Activated CD4-positive, alpha-beta T cell treated with anti-CD3 and anti-CD28 coated beads for 4 hours (primary cell): ENCODE results near the gene HACD2.
"Not testable (repeated sequence)": the region's sequence is repeated elsewhere in the genome, so short reads cannot be mapped to it uniquely, and the experiment has no call there.

ENCODE experiments used
- DNase-seq, 2 donors: peaks; one replicate each; pipeline ENCODE4 v3.0.0-alpha.2; 2020

The HACD2 gene

DNA sequence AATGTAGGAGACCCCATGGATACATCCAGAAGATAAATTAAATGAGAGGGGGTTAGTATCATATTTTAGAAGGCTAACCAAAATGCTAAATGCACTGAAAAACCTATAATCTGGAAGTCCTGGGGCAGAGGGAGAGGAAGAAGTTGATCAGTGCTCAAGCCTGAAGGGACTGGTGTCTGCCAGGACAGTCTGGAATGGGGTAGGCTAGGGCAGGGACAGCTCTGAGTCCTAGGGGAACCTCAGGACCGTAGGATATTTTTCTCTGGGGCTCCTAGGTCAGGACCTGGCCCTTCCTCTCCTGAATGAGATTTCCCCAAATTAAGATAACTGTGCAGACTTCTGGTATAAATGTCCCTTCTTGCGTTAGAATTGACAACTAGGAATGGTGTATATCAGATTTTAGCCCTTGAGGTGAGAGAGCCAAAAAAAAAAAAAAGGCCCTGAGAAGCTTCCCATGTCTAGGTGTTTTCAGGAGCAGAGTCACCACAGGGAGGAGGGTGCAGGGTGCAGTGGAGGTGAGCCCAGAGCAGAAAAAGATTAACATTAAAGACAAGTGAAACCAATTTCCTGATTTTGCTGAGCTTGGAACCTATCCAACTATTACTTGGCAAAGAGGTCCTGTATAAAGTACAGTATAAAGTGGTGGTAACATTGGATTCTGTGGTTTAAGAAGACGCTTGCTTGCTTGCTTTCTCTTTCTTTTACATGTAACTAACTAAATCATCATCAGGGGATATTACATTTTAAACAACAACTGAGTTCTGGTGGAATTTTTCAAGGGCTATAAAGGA is 63.5 kb downstream of the HACD2 start:
- DNase-seq, result no peak

DNA sequence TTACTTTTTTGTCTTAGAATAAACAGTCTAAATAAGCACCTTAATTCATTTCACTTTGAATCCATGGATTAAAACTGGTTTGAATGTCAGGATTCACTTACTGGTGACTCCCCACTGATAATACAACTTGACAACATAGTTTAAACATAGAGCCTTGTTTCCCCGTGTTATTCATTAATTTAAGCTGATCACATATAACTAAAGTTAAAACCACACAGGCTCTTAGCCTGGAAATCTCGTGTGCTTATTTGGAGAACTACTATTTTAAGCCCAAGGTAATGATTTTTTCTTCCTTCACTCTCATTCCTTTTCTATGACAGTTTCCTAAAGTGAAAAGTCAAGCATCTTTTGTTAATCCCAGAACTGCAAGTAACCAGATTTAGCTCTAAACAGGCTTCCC is 64.2 kb downstream of the HACD2 start:
- no peak for DNase-seq

DNA sequence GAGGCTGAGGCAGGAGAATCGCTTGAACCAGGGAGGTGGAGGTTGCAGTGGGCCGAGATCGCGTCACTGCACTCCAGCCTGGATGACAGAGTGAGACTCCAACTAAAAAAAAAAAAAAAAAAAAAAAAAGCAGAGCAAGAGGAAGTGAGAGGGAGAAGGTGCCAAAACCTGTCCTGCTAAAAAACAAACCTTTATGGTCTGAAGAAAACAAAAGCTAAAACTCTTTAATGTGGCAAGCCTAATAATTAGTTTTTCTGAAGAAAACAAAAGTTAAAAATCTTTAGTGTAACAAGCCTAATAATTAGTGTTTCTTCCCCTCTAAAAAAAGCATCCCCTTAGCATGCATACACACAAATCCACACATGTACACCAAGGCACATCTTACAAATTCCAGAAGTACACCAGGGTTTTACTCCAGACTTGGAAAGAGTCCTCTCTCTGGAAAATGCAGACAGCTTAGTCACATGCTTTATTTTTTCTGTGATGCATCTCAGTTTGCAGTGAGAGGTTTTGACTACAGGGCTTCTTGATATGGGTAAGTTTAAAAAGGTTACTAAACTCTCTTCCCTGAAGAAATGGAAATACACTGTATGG is 65.9 kb downstream of the HACD2 start:
- DNase-seq, result no peak

DNA sequence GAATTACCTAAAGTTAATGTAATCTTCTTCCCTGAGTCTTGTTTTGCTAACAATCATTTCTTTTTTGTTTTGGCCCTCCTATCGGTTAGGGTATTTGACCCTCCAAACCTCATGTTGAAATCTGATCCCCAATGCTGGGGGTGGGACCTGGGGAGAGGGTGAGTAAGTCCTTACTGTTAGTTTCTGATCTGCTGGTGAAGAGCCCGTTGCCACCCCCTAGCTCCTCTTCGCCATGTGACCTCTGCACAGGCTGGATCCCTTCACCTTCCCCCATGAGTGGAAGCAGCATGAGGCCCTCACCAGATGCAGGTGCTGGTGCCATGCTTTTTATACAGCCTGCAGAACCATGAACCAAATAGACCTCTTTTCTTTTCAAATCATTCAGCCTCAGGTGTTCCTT is 73.1 kb downstream of the HACD2 start:
- DNase-seq, result no peak

DNA sequence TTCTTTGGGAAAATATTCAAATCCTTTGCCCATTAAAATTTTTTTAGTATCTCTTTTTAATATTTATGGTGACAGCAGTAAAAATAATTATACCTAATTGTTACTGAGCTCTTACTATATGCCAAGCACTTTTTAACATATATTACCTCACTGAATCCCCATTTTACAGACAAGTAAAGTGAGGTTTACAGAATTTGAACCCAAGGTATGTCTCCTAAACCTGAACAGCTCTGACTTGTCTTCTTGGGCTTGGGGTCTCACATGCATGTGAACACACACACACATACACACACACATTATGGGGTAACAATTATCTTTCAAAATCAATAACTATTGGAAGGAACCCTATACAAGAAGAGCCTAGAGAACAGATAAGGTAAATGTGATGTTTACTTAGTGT is 73.8 kb downstream of the HACD2 start:
- no peak for DNase-seq

GRCh38 chr3:123508178-123508577 is 76.7 kb downstream of the HACD2 start:
- no peak for DNase-seq

DNA sequence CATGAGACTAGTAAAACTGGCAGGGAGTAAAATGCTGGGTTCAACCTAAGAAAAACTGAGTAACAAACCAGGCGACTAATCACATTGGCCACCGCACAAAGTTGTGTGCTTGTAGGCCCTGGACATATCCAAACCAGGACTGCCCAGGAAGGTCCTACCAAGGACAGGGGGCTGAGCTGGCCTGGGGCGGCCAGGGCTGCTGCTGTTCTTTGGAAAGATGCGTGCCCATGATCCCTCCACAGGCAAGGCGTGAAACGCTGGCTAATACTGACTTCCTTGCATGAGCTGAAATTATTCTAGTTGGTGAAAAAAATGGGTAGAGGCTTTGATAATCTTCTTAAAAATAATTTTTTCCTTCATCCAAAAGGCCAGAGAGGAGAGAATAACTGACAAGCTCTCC is 79.0 kb downstream of the HACD2 start:
- DNase-seq, result no peak

DNA sequence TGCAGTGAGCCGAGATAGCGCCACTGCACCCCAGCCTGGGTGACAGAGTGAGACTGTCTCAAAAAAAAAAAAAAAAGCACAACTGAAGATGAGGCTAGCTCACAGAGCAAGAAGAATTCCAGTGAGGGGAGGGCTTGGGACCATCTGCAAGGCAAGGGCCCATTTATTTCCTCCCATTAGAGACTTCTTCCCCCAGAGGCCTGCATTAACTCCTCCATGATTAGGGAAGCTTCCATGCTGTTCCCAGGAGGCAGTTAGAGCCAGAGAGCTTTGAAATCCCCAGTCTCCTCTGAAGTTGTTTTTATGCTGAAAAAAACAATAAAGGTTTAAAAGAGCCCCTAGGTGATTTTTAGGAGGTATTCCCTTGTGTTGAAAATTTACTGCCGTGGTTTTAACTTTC is 81.7 kb downstream of the HACD2 start:
- no peak for DNase-seq

- no peak for DNase-seq
Observed at GRCh38 chr3:123499322-123499721, 85.5 kb downstream of the HACD2 start.

GRCh38 chr3:123498761-123499160 is 86.1 kb downstream of the HACD2 start:
- DNase-seq, result no peak

GRCh38 chr3:123493912-123494311 is 90.9 kb downstream of the HACD2 start:
- DNase-seq, result no peak

DNA sequence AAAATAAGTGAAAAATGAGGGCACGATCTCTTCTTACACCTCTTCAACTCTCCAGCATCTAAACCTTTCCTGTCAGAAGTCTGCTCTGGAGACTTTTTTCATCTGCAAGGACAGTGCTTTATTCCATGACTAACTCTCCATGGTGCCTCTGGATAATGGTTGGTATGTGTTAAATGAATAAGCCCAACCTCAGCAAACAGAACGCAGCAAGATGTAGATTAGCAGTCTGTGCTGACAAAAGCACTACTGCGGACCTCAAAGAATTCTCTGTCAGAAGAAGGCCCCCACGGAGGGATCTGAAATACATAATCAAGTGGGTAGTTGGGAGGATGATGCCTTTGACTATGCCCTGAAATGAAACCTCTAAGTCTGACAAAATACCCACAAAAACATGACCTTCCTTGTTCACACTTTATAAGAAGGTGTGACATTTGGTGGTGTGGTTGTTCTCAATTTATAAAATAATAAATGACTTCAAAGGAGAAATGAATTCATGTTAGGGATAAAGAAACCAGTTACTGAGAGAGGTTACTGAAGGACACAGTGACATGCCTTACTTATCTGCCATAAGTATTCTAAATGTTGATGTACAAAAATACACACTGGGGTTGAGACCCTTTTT is 92.8 kb downstream of the HACD2 start:
- DNase-seq, result no peak

DNA sequence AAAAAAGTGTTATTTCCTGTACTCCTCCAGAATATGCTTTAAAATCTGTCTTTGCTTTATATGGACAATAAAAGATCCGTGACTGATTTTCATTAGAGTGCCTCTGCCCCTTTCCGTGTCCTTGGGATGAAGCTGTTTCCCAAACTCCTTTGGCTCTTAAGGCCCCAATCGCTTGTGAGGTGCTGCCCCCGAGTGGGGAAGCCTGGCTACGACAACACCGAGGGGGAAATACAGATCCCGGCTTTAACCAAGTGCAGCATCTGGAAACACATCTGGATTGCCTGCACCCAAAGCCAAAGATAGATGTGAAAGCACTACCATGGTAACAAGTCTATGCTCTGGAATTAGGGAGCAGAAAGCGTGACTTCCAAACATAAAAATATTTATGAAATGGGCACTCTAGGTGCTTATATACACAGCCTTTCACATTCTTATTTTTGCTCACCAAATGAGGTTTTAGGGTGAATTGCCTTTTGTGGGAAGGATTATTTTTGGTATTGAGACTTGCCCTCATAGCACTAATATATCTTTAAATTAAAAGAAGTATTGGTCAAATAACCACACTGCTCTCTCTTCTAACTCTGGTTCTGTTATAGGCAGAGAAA is 95.4 kb downstream of the HACD2 start:
- peak in 1 of 2 donors; percentile 16 for DNase-seq

DNA sequence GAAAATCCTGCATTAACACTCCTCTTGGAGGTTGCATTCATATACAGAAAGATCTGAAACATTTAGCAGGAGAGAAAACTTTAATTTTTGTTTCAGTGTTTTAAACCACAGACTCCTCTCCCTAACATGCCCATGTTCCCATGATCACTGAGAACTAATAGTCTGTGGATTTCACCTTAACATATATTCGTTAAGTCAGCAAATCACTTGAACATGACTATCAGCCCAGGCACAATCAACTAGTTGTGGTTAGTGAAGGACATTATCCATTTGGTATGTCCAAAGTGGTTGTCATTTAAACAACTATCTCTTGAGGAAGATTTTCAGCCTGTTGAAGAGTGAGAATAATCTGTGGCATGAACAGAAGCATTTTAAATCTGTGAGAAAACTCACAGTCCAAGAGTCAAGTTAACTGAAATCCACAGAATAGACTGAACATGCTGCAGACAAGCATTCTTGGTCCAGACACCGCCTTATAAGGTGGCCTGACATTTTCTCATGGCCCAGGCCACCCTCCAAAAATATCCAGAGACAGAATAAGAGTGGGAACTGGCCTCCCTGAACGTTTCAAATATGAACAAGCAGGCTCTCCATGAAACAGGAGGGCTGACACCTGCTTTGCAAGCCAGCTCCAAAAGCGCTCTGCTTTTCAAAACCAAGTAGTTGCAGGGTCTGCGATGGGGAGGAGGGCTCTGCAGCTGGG is 96.1 kb downstream of the HACD2 start:
- DNase-seq, result no peak

GRCh38 chr3:123487063-123487462 is 97.8 kb downstream of the HACD2 start:
- not testable (repeated sequence) for DNase-seq

DNA sequence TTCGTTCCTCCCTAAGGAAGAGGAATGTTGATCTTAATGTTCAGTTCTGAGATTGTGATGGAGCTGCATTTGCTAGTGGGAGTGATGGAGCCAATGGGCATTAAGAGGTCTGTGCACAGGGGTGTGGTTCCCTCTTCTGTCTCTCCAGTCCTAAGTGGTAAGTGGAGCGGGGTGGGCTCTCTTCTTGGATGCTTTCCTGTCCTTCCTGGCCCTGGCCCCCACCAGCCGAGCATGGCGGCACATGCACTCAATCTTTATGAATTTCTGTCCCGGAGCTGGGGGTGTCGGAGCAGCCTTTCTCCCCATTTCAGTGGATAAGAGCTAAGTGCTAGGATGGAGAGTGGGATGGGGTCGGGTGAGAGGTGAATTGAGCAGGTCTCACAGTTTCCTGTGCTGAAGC is 98.4 kb downstream of the HACD2 start:
- no peak for DNase-seq

- no peak for DNase-seq
Observed at GRCh38 chr3:123485551-123485950, 99.3 kb downstream of the HACD2 start.

DNA sequence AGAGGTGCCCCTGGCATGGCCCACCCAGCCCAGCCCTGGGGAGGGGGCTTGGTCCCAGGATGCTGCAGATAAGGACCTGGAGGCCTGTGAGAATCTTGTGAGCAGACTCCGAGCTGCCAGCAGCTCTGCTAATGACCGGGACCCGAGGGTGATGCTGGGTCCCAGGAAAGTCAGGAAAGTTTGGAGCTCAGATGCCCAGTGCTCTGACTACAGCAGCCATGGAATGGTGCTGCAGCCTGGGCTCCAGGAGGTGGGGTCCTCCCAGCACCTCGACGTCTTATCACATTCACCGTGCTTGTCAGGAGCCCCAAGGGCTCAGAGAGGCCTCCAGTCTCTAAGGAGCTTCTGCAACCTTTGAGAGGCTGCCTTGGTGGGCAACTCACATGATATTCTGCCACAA is 101.7 kb downstream of the HACD2 start:
- DNase-seq, result no peak

- no peak for DNase-seq
Observed at GRCh38 chr3:123481722-123482457, 103.0 kb downstream of the HACD2 start.

GRCh38 chr3:123481071-123481470 is 103.8 kb downstream of the HACD2 start:
- DNase-seq, result no peak

DNA sequence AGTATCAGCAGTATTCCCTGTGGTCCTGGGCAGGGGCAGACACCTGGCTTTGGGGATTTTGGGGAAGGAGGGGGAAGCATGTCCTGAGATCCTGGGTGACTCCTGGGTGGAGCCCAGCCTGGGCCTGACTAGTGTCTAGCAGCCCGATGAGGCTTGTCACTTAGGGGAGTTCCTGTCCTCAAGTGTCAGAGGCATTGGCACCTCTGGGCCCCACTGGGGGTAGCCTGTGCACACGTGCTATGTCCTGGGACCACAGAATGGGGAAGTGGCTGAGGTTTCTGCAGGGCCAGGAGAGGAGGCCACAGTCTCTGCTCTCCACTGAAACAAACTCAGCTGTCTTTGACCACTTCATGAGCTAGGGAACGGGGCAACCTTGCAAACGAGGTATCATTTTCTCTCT is 104.4 kb downstream of the HACD2 start:
- DNase-seq, result no peak

DNA sequence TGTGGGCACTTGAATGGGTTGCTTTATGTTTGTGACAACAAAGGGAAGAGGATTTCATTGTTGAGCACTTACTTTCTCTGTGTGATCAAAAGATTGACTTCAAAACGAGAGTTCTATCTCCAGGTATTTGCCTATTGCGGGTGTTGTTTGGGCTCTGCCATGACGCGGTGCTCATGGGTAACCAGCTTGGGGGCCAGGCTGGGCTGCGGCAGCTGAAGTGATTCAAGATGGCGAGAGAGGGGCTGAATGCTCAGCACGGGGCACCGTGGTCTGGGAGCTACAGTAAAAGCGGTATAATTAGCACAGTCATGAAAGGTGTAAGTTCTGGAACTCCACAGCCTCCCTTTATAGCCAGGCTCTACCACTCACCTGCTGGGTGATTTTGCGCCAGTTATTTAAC is 105.0 kb downstream of the HACD2 start:
- no peak for DNase-seq

GRCh38 chr3:123478314-123478713 is 106.5 kb downstream of the HACD2 start:
- DNase-seq, result no peak
